HEK293 (cell line): ENCODE measurements around the gene ADCY3.

Experiments
- GLIS1 ChIP-seq: fragments of 450-650 bp; formaldehyde crosslinking; IDR thresholded peaks from 2 replicates; pipeline ENCODE4 v1.5.1; 2016; ENCODE audit warnings: missing biosample characterization, missing genetic modification characterization
- GLIS2 ChIP-seq: fragments of 450-650 bp; formaldehyde crosslinking; IDR thresholded peaks from 2 replicates; pipeline ENCODE4 v1.5.1; 2016; ENCODE audit warnings: missing biosample characterization, missing genetic modification characterization
- HOXA7 ChIP-seq: sonication (generic); formaldehyde crosslinking; IDR thresholded peaks from 2 replicates; pipeline ENCODE4 v1.8.1; 2022; ENCODE audit warnings: missing genetic modification reagents, borderline replicate concordance
- INSM2 ChIP-seq: fragments of 450-650 bp; formaldehyde crosslinking; IDR thresholded peaks from 2 replicates; pipeline ENCODE4 v1.5.1; 2016; ENCODE audit warnings: missing biosample characterization, missing genetic modification characterization
- KLF9 ChIP-seq: fragments of 450-650 bp; formaldehyde crosslinking; IDR thresholded peaks from 2 replicates; pipeline ENCODE4 v1.5.1; 2016; ENCODE audit warnings: missing biosample characterization, missing genetic modification characterization, low read depth
- PRDM10 ChIP-seq: fragments of 450-650 bp; formaldehyde crosslinking; IDR thresholded peaks from 2 replicates; pipeline ENCODE4 v1.5.1; 2016; ENCODE audit warnings: missing biosample characterization, missing genetic modification characterization
- SCRT2 ChIP-seq: fragments of 450-650 bp; formaldehyde crosslinking; IDR thresholded peaks from 2 replicates; pipeline ENCODE4 v1.5.1; 2016; ENCODE audit warnings: missing biosample characterization, missing genetic modification characterization
- SETDB1 ChIP-seq: IDR thresholded peaks from one replicate; pipeline ENCODE4 v1.6.1; 2017; ENCODE audit warnings: mild to moderate bottlenecking, low read length, moderate library complexity, mixed read lengths; ENCODE audit not compliant: insufficient read length
- SP3 ChIP-seq: fragments of 450-650 bp; formaldehyde crosslinking; IDR thresholded peaks from 2 replicates; pipeline ENCODE4 v1.5.1; 2016; ENCODE audit warnings: missing biosample characterization, missing genetic modification characterization
- TCF7L2 ChIP-seq: IDR thresholded peaks from 2 replicates; pipeline ENCODE4 v1.6.1; 2011; ENCODE audit warnings: low read depth, mild to moderate bottlenecking, inconsistent platforms, low read length, moderate library complexity, borderline replicate concordance
- TRIM28 ChIP-seq: IDR thresholded peaks from 2 replicates; pipeline ENCODE4 v1.6.1; 2011; ENCODE audit warnings: low read length, control low read depth, borderline replicate concordance
- ZBTB17 ChIP-seq: fragments of 450-650 bp; formaldehyde crosslinking; IDR thresholded peaks from 2 replicates; pipeline ENCODE4 v1.5.1; 2016; ENCODE audit warnings: missing biosample characterization, missing genetic modification characterization
- ZBTB48 ChIP-seq: fragments of 450-650 bp; formaldehyde crosslinking; IDR thresholded peaks from 2 replicates; pipeline ENCODE4 v1.5.1; 2016; ENCODE audit warnings: missing biosample characterization, missing genetic modification characterization
- ZBTB7A ChIP-seq: fragments of 450-650 bp; formaldehyde crosslinking; IDR thresholded peaks from 2 replicates; pipeline ENCODE4 v1.5.1; 2016; ENCODE audit warnings: low read depth, missing biosample characterization, missing genetic modification characterization
- ZNF148 ChIP-seq: fragments of 450-650 bp; formaldehyde crosslinking; IDR thresholded peaks from 2 replicates; pipeline ENCODE4 v1.5.0; 2017; ENCODE audit warnings: missing biosample characterization, missing genetic modification characterization, borderline replicate concordance
- ZNF280D ChIP-seq: fragments of 450-650 bp; formaldehyde crosslinking; IDR thresholded peaks from 2 replicates; pipeline ENCODE4 v1.5.1; 2016; ENCODE audit warnings: missing biosample characterization, missing genetic modification characterization
- ZNF416 ChIP-seq: fragments of 450-650 bp; formaldehyde crosslinking; IDR thresholded peaks from 2 replicates; pipeline ENCODE4 v1.5.1; 2016; ENCODE audit warnings: missing biosample characterization, missing genetic modification characterization
- ZNF510 ChIP-seq: fragments of 450-650 bp; formaldehyde crosslinking; IDR thresholded peaks from 2 replicates; pipeline ENCODE4 v1.5.1; 2018; ENCODE audit warnings: mild to moderate bottlenecking, missing genetic modification characterization, missing biosample characterization; ENCODE audit not compliant: insufficient replicate concordance
- ZNF513 ChIP-seq: fragments of 450-650 bp; IDR thresholded peaks from 2 replicates; pipeline ENCODE4 v1.5.1; 2018; ENCODE audit warnings: missing biosample characterization, missing genetic modification characterization
- ZNF530 ChIP-seq: fragments of 450-650 bp; formaldehyde crosslinking; IDR thresholded peaks from 2 replicates; pipeline ENCODE4 v1.5.1; 2016; ENCODE audit warnings: low read depth, missing biosample characterization, missing genetic modification characterization
- ZNF549 ChIP-seq: fragments of 450-650 bp; IDR thresholded peaks from 2 replicates; pipeline ENCODE4 v1.5.1; 2018; ENCODE audit warnings: missing biosample characterization, missing genetic modification characterization, mild to moderate bottlenecking, inconsistent platforms, moderate library complexity
- ZNF555 ChIP-seq: fragments of 450-650 bp; formaldehyde crosslinking; conservative IDR thresholded peaks from 2 replicates; pipeline ENCODE4 v1.5.1; 2017; ENCODE audit warnings: missing biosample characterization, mild to moderate bottlenecking, missing genetic modification characterization, inconsistent platforms
- ZNF561 ChIP-seq: fragments of 450-650 bp; IDR thresholded peaks from 2 replicates; pipeline ENCODE4 v1.5.1; 2018; ENCODE audit warnings: missing biosample characterization, missing genetic modification characterization, borderline replicate concordance
- ZNF571 ChIP-seq: fragments of 450-650 bp; formaldehyde crosslinking; IDR thresholded peaks from 2 replicates; pipeline ENCODE4 v1.5.0; 2017; ENCODE audit warnings: missing biosample characterization, missing genetic modification characterization
- ZNF654 ChIP-seq: fragments of 450-650 bp; formaldehyde crosslinking; IDR thresholded peaks from 2 replicates; pipeline ENCODE4 v1.5.1; 2016; ENCODE audit warnings: low read depth, missing biosample characterization, missing genetic modification characterization
- ZNF670 ChIP-seq: fragments of 450-650 bp; formaldehyde crosslinking; IDR thresholded peaks from 2 replicates; pipeline ENCODE4 v1.5.1; 2016; ENCODE audit warnings: missing biosample characterization, missing genetic modification characterization, low read depth
- ZSCAN30 ChIP-seq: fragments of 450-650 bp; IDR thresholded peaks from 2 replicates; pipeline ENCODE4 v1.5.1; 2018; ENCODE audit warnings: missing biosample characterization, mild to moderate bottlenecking, missing genetic modification characterization, moderate library complexity

ADCY3 gene

GRCh38 chr2:24792874-24793760, 126.9 kb downstream of the ADCY3 start, which contains the start of the genes CENPO and PTRHD1 (continued):
- no peak for TF ChIP-seq ZNF148
- TF ChIP-seq SETDB1, result no peak
- no peak for TF ChIP-seq ZNF416 (tag by site-specific recombination)
- TF ChIP-seq ZNF280D (tag by site-specific recombination), result no peak
- TF ChIP-seq ZNF654 (tag by site-specific recombination), result no peak
- no peak for TF ChIP-seq ZNF571
- TF ChIP-seq KLF9 (tag by site-specific recombination), result peak; percentile 99
- TF ChIP-seq TCF7L2, result no peak
- peak; percentile 22 for TF ChIP-seq ZSCAN30 (tag by site-specific recombination)
- TF ChIP-seq GLIS2 (tag by site-specific recombination), result peak; percentile 78
- TF ChIP-seq ZNF670 (tag by site-specific recombination), result no peak
- TF ChIP-seq TRIM28, result no peak
- peak; percentile 72 for TF ChIP-seq GLIS1 (tag by site-specific recombination)
- no peak for TF ChIP-seq ZNF549
- TF ChIP-seq ZNF555, result no peak
- TF ChIP-seq SP3 (tag by site-specific recombination), result peak; percentile 94
- no peak for TF ChIP-seq ZBTB48
- TF ChIP-seq ZNF530 (tag by site-specific recombination), result no peak
- peak; percentile 73 for TF ChIP-seq ZBTB17 (tag by site-specific recombination)
- TF ChIP-seq ZBTB7A, result no peak
- no peak for TF ChIP-seq ZNF510 (tag by site-specific recombination)
- no peak for TF ChIP-seq ZNF513 (tag by site-specific recombination)
- no peak for TF ChIP-seq HOXA7 (CRISPR knock-in tag)
- no peak; the same call in 1 of the 2 replicates for TF ChIP-seq SCRT2 (tag by site-specific recombination)
- no peak for TF ChIP-seq INSM2 (tag by site-specific recombination)
- TF ChIP-seq ZNF561 (tag by site-specific recombination), result no peak; the same call in 1 of the 2 replicates
- no peak for TF ChIP-seq PRDM10
